Smooth muscle cell of the coronary artery (primary cell): ENCODE results near the gene LRRC71. TPM values are rescaled to one million over a fixed set of nuclear protein-coding genes. Genes with fewer than 3 reads are reported as not detected.

Experiments
- total RNA-seq: library from RNA; depleted of rRNA; stranded (reverse); fragments of >200 nt; gene quantifications from 2 replicates; pipeline ENCODE4 v1.2.3, GENCODE V29; 2014; ENCODE audit warnings: low replicate concordance

LRRC71 gene
- total RNA-seq: 0.08 TPM in 1 of 2 replicates, not detected in the other

DNA sequence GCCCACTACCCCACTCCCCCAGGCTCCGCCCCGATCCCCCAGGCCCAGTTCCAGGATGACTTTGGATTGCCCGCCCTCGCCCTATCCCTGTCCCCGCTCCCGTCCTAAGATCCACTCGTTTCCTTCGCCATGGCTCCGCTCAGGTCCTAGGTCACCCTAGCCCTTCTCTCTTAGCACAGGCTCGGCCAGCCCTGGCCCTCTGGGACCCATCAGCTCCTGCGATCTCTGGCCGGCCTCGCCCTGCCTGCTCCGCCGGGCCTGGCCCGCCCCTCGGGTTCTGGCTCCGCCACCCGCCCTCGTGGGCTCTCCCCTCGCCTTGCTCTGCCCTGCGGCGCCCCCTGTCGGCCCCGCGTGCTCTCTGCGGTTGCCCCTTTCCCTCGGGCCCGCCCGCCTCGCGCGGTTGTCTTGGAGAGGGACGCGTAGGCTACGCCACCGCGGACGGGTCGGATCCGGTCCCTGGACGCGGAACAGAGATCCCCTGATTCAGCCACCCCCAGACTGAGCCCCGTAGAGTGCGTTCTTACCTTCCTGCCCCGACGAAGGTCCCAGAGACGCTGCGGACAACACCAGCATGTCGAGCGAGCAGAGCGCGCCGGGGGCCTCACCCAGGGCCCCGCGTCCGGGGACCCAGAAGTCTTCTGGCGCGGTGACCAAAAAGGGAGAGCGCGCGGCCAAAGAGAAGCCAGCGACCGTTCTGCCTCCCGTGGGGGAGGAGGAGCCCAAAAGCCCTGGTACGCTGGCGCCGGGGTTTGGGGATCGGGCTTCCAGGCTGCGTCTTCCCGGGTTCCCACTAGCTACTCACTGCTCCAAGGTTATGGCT lies at the start of gene LRRC71:
LRRC71 (plus strand) TSS at position 400 of the 820 bp plus-strand sequence; CDS start at position 572, 172 bp downstream.

GRCh38 chr1:156893048-156893953 lies 27.1 kb upstream of the LRRC71 start, which contains the start of gene PEAR1:
PEAR1 (plus strand) TSS chr1:156893718; CDS start chr1:156903927, 10,209 bp downstream.

Other genes with a start within 250 kb of the LRRC71 start
- 12.4 and 71.8 TPM in 2 replicates for gene NES, start 243.2 kb upstream of the LRRC71 start, total RNA-seq
- 5.0 and 87.6 TPM in 2 replicates for gene CRABP2, start 215.0 kb upstream of the LRRC71 start, total RNA-seq
- 5.7 and 8.7 TPM in 2 replicates for gene METTL25B, start 192.2 kb upstream of the LRRC71 start, total RNA-seq
- gene ISG20L2, start 191.9 kb upstream of the LRRC71 start, total RNA-seq: 7.1 and 7.4 TPM in 2 replicates
- gene MRPL24, start 179.5 kb upstream of the LRRC71 start, total RNA-seq: 44.3 and 62.1 TPM in 2 replicates
- gene HDGF, start 169.0 kb upstream of the LRRC71 start, total RNA-seq: 138 and 145 TPM in 2 replicates
- 3.7 and 9.8 TPM in 2 replicates for gene PRCC, start 153.1 kb upstream of the LRRC71 start, total RNA-seq
- 0.30 TPM in 1 of 2 replicates, not detected in the other for gene SH2D2A, start 103.8 kb upstream of the LRRC71 start, total RNA-seq
- under 0.01 TPM in 1 of 2 replicates, not detected in the other for gene INSRR, start 61.5 kb upstream of the LRRC71 start, total RNA-seq
- gene NTRK1, start 59.8 kb upstream of the LRRC71 start, total RNA-seq: 0.08 and 0.12 TPM in 2 replicates
- 1.8 and 6.8 TPM in 2 replicates for gene PEAR1, start 26.9 kb upstream of the LRRC71 start, total RNA-seq
- 19.8 and 24.9 TPM in 2 replicates for gene ARHGEF11, start 125.1 kb downstream of the LRRC71 start, total RNA-seq
- not detected in 2 replicates for gene ETV3L, start 179.2 kb downstream of the LRRC71 start, total RNA-seq
- 11.0 and 13.5 TPM in 2 replicates for gene ETV3, start 217.8 kb downstream of the LRRC71 start, total RNA-seq